Keratinocyte (primary cell): ENCODE results near the gene WAC. TPM values are rescaled to one million over a fixed set of nuclear protein-coding genes. Genes with fewer than 3 reads are reported as not detected.

Experiments used
- DNase-seq: peaks from one replicate; pipeline ENCODE4 v3.0.0-alpha.2; 2011; ENCODE audit warnings: low read depth, missing footprints, low spot score
- FAIRE-seq: peaks from 2 replicates; lab custom pipeline; 2011; peaks lifted over from hg19 to GRCh38; lab: Jason Lieb, UNC
- H2AFZ ChIP-seq: 2 replicates; pipeline ENCODE4 v1.6.0; 2012; ENCODE audit warnings: low read length, control low read depth, inconsistent platforms; ENCODE audit not compliant: control insufficient read depth
- H3K27ac ChIP-seq: 2 replicates; pipeline ENCODE4 v1.5.1; 2011; ENCODE audit warnings: low read length; ENCODE audit not compliant: control insufficient read depth, insufficient read depth
- H3K27me3 ChIP-seq: 3 replicates; pipeline ENCODE4 v1.6.0; 2011; ENCODE audit warnings: low read length; ENCODE audit not compliant: control insufficient read depth, insufficient read depth; ENCODE audit errors: extremely low read depth
- H3K36me3 ChIP-seq, 2 experiments: 2 replicates in 1 of 2; 3 replicates in 1 of 2; pipeline ENCODE4 v1.5.1; 2011; ENCODE audit warnings: low read length in 2 of 2, mild to moderate bottlenecking in 1 of 2; ENCODE audit not compliant: control insufficient read depth in 2 of 2, insufficient read depth in 2 of 2; ENCODE audit errors: extremely low read depth in 1 of 2
- H3K4me1 ChIP-seq: 3 replicates; pipeline ENCODE4 v1.5.1; 2011; ENCODE audit warnings: low read length; ENCODE audit not compliant: control insufficient read depth, insufficient read depth; ENCODE audit errors: extremely low read depth
- H3K4me2 ChIP-seq: 3 replicates; pipeline ENCODE4 v1.6.0; 2011; ENCODE audit warnings: low read depth, low read length; ENCODE audit not compliant: control insufficient read depth, insufficient read depth; ENCODE audit errors: extremely low read depth
- H3K4me3 ChIP-seq, 3 experiments: fragments of 200-600 bp in 1 of 3; sonication (generic) in 1 of 3; 2 replicates in 2 of 3; 3 replicates in 1 of 3; pipeline ENCODE4 v1.5.1; 2011 to 2016; ENCODE audit warnings: low read length in 3 of 3, mild to moderate bottlenecking in 3 of 3, control low read depth in 2 of 3, inconsistent platforms in 1 of 3, low read depth in 1 of 3, mixed read lengths in 1 of 3, mixed run types in 1 of 3, moderate library complexity in 1 of 3; ENCODE audit not compliant: control insufficient read depth in 2 of 3, insufficient read depth in 2 of 3; ENCODE audit errors: extremely low read depth in 1 of 3
- H3K79me2 ChIP-seq: 2 replicates; pipeline ENCODE4 v1.6.0; 2012; ENCODE audit warnings: low read length; ENCODE audit not compliant: control insufficient read depth, insufficient read depth
- H3K9ac ChIP-seq: 3 replicates; pipeline ENCODE4 v1.6.0; 2011; ENCODE audit warnings: low read length; ENCODE audit not compliant: control insufficient read depth, insufficient read depth; ENCODE audit errors: extremely low read depth
- H3K9me1 ChIP-seq: 3 replicates; pipeline ENCODE4 v1.6.0; 2011; ENCODE audit warnings: low read length; ENCODE audit not compliant: control insufficient read depth, insufficient read depth; ENCODE audit errors: extremely low read depth
- H3K9me3 ChIP-seq: 2 replicates; pipeline ENCODE4 v1.5.1; 2012; ENCODE audit warnings: low read depth, low read length; ENCODE audit not compliant: control insufficient read depth
- H4K20me1 ChIP-seq: 3 replicates; pipeline ENCODE4 v1.6.0; 2011; ENCODE audit warnings: low read length; ENCODE audit not compliant: control insufficient read depth, insufficient read depth; ENCODE audit errors: extremely low read depth
- EZH2 ChIP-seq: IDR thresholded peaks from one replicate; pipeline ENCODE4 v1.6.1; 2012; ENCODE audit warnings: inconsistent platforms, mild to moderate bottlenecking, low read length, moderate library complexity
- dilution Hi-C: fragments of 300-500 bp; cut with MboI; formaldehyde crosslinking; loops from one replicate; pipeline ENCODE4 v1.7.0; 2020; ENCODE audit warnings: low sequenced_read_pairs; ENCODE audit not compliant: extremely low pct_ligation_motif_present
- polyA plus RNA-seq, 5 experiments: library from polyadenylated mRNA; depleted of rRNA in 3 of 5; stranded (reverse) in 3 of 5; stranded (forward) in 1 of 5; unstranded in 1 of 5; fragments of >200 nt; gene quantifications; 1 replicate in 1 of 5; 2 replicates in 3 of 5; 3 replicates in 1 of 5; pipeline versions ENCODE4 v1.2.1 to v1.2.3, GENCODE V29; 2011 to 2012; ENCODE audit warnings: missing spikeins in 2 of 5, low read depth in 1 of 5, low replicate concordance in 1 of 5
- TF ChIP-seq, protein P1 (sequence below), 3 experiments: IDR thresholded peaks in 1 of 3; conservative IDR thresholded peaks in 1 of 3; optimal IDR thresholded peaks in 1 of 3; 2 replicates in 2 of 3; 3 replicates in 1 of 3; pipeline versions ENCODE3 to v1.5.1; 2011; ENCODE audit warnings: low read length in 3 of 3, mild to moderate bottlenecking in 3 of 3, moderate library complexity in 2 of 3, control low read depth in 1 of 3, inconsistent platforms in 1 of 3; ENCODE audit not compliant: insufficient read depth in 2 of 3; ENCODE audit errors: extremely low read depth in 1 of 3

The WAC gene
- polyA plus RNA-seq, 1 donor (not counting 4 experiments of a cell fraction or from before 2014, with no cell fraction given) = 80.8 TPM

DNA sequence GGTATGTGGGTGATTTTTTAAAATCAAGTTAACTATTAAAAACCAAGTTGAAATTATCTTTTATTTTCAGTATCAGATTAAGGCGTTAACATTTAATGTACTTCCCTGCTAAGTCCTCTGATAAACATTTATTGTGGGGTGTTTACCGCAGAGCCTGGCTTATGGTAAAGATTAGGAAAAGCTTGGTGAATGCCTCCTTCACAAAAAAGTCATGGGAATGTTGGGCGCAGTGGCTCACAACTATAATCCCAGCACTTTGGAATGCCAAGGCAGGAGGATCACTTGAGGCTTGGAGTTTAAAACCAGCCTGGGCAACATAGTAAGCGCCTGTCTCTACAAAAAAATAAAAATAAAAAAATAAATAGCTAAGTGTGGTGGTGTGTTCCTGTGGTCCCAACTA lies 53.3 kb downstream of the WAC start:
- Histone ChIP-seq H3K27me3 (no peaks in the 10 kb centered on the region), H3K9me3 (no peaks in the 10 kb centered on the region), H3K4me1 (peaks cover 14% of the 10 kb centered on the region), H3K9ac (no peak overlapping the region), H3K36me3 (peaks cover 8 to 15% of the 10 kb centered on the region in 2 experiments), H2AFZ (no peak overlapping the region), H3K9me1 (no peaks in the 10 kb centered on the region), H4K20me1 (peaks cover 21% of the 10 kb centered on the region), H3K27ac (no peak overlapping the region), H3K4me3 (no peak overlapping the region), H3K79me2 (peaks cover 87% of the 10 kb centered on the region), H3K4me2 (no peak overlapping the region)
- DNase-seq = no peak
- dilution Hi-C loops = no loop called here
- no peak for FAIRE-seq
- no peak for TF ChIP-seq EZH2
- TF ChIP-seq, protein P1, sequence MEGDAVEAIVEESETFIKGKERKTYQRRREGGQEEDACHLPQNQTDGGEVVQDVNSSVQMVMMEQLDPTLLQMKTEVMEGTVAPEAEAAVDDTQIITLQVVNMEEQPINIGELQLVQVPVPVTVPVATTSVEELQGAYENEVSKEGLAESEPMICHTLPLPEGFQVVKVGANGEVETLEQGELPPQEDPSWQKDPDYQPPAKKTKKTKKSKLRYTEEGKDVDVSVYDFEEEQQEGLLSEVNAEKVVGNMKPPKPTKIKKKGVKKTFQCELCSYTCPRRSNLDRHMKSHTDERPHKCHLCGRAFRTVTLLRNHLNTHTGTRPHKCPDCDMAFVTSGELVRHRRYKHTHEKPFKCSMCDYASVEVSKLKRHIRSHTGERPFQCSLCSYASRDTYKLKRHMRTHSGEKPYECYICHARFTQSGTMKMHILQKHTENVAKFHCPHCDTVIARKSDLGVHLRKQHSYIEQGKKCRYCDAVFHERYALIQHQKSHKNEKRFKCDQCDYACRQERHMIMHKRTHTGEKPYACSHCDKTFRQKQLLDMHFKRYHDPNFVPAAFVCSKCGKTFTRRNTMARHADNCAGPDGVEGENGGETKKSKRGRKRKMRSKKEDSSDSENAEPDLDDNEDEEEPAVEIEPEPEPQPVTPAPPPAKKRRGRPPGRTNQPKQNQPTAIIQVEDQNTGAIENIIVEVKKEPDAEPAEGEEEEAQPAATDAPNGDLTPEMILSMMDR (optimal IDR thresholded peaks at IDR 0.05 in 1 of 3, IDR thresholded peaks at IDR 0.05 in 1 of 3, conservative IDR thresholded peaks at IDR 0.05 in 1 of 3; ENCODE audit: extremely low read depth in 1 of 3, insufficient read depth in 2 of 3, low read length in 3 of 3) = no peak

DNA sequence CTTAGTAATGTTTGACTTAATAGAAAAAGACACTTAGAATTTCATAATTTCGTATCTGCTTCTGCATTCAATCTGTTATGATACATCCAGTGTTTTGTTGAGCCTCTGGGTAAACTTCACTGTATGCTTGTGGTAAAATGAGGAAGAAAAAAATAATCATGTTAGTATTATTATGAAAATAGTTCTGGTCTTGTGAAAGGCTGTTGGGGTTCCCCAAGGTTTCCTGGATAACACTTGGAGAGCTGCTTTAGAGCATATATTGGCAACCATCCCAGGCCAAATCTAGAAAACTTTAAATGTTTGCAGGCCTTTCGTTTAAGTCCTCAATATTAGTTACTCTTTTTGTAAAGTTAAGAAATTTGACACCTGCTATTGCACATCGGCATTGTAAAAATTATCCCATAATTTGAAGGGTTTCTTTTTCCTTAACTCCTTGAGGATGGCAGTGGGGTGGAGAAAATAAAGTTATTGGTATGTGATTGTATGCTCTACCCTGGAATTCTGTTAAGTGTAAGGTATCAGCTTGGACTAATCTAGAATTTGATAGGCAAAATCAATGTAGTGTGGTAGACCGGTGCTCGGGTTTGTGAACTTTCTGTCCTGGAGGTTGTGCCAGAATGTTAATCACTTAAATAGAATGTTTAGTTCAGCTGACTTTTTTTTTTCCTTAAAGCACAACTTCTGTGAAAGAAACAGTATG lies 54.5 kb downstream of the WAC start:
- peaks cover 10% of the 10 kb centered on the region for H4K20me1 ChIP-seq
- no peaks in the 10 kb centered on the region for H3K9me3 ChIP-seq
- peaks cover 81% of the 10 kb centered on the region for H3K79me2 ChIP-seq
- peaks cover 15% of the 10 kb centered on the region for H3K4me1 ChIP-seq
- H3K9me1 ChIP-seq = no peaks in the 10 kb centered on the region
- no peak for TF ChIP-seq EZH2
- TF ChIP-seq, protein P1 (optimal IDR thresholded peaks at IDR 0.05 in 1 of 3, IDR thresholded peaks at IDR 0.05 in 1 of 3, conservative IDR thresholded peaks at IDR 0.05 in 1 of 3; ENCODE audit: extremely low read depth in 1 of 3, insufficient read depth in 2 of 3, low read length in 3 of 3) = no peak
- H3K4me2 ChIP-seq = peak overlapping the region; percentile 19
- H3K27ac ChIP-seq = peak overlapping the region; percentile 28
- no peak overlapping the region for H3K4me3 ChIP-seq
- peaks cover 8 to 18% of the 10 kb centered on the region in 2 experiments for H3K36me3 ChIP-seq
- no peaks in the 10 kb centered on the region for H3K27me3 ChIP-seq
- DNase-seq = no peak
- H3K9ac ChIP-seq = no peak overlapping the region
- H2AFZ ChIP-seq = no peak overlapping the region
- dilution Hi-C loops = no loop called here
- no peak for FAIRE-seq
